HepG2 (cell line): ENCODE data around the gene HOMEZ. TPM values are rescaled to one million over a fixed set of nuclear protein-coding genes. Genes with fewer than 3 reads are reported as not detected.

ENCODE experiments used
- CEBPG ChIP-seq: IDR thresholded peaks from 2 replicates; pipeline ENCODE4 v1.6.1; 2016
- E2F1 ChIP-seq: sonication (generic); formaldehyde crosslinking; IDR thresholded peaks from 2 replicates; pipeline ENCODE4 v1.5.0; 2020; ENCODE audit warnings: missing genetic modification reagents
- ELF1 ChIP-seq: sonication (generic); formaldehyde crosslinking; IDR thresholded peaks from 2 replicates; pipeline ENCODE4 v1.4.0; 2020; ENCODE audit warnings: missing genetic modification reagents
- FOXA3 ChIP-seq: IDR thresholded peaks from 2 replicates; pipeline ENCODE4 v1.6.1; 2016; ENCODE audit warnings: missing genetic modification reagents, missing compliant biosample characterization
- FOXK1 ChIP-seq: sonication (generic); formaldehyde crosslinking; IDR thresholded peaks from 2 replicates; pipeline ENCODE4 v1.4.0; 2020; ENCODE audit warnings: low read depth, missing genetic modification reagents, borderline replicate concordance
- HCFC1 ChIP-seq: fragments of 150-350 bp; IDR thresholded peaks from 2 replicates; pipeline ENCODE4 v1.6.1; 2014; ENCODE audit warnings: low read depth, low read length
- MNT ChIP-seq: fragments of 450-650 bp; IDR thresholded peaks from 2 replicates; pipeline ENCODE4 v1.6.1; 2016
- NBN ChIP-seq: fragments of 450-650 bp; conservative IDR thresholded peaks from 2 replicates; pipeline ENCODE4 v1.6.1; 2017
- ONECUT2 ChIP-seq: sonication (generic); formaldehyde crosslinking; IDR thresholded peaks from 2 replicates; pipeline ENCODE4 v1.4.0; 2020; ENCODE audit warnings: missing genetic modification reagents
- PHF20 ChIP-seq: sonication (generic); formaldehyde crosslinking; IDR thresholded peaks from 2 replicates; pipeline ENCODE4 v1.5.0; 2020; ENCODE audit warnings: mild to moderate bottlenecking, missing genetic modification reagents
- PHF21A ChIP-seq: sonication (generic); formaldehyde crosslinking; IDR thresholded peaks from 2 replicates; pipeline ENCODE4 v1.5.0; 2020; ENCODE audit warnings: mild to moderate bottlenecking, missing genetic modification reagents
- POGK ChIP-seq: sonication (generic); formaldehyde crosslinking; conservative IDR thresholded peaks from 2 replicates; pipeline ENCODE4 v1.8.0; 2022; ENCODE audit warnings: mild to moderate bottlenecking, moderate library complexity, missing genetic modification reagents
- SKIL ChIP-seq: sonication (generic); formaldehyde crosslinking; IDR thresholded peaks from 2 replicates; pipeline ENCODE4 v1.8.0; 2022; ENCODE audit warnings: missing genetic modification reagents, mild to moderate bottlenecking, moderate library complexity, borderline replicate concordance
- SRSF4 ChIP-seq: fragments of 200-400 bp; formaldehyde crosslinking; IDR thresholded peaks from one replicate; pipeline ENCODE4 v1.6.1; 2018; ENCODE audit warnings: mild to moderate bottlenecking, low read depth, low read length, moderate library complexity; ENCODE audit not compliant: poor library complexity, severe bottlenecking
- STAT6 ChIP-seq: sonication (generic); formaldehyde crosslinking; IDR thresholded peaks from 2 replicates; pipeline ENCODE4 v1.4.0; 2020; ENCODE audit warnings: missing genetic modification reagents, mild to moderate bottlenecking, borderline replicate concordance
- ZEB1 ChIP-seq: IDR thresholded peaks from 2 replicates; pipeline ENCODE4 v1.6.1; 2012; ENCODE audit warnings: mild to moderate bottlenecking, low read depth, inconsistent platforms; ENCODE audit not compliant: insufficient replicate concordance
- ZNF556 ChIP-seq: sonication (generic); formaldehyde crosslinking; IDR thresholded peaks from 2 replicates; pipeline ENCODE4 v1.4.0; 2020; ENCODE audit warnings: mild to moderate bottlenecking, missing genetic modification reagents, borderline replicate concordance
- ZNF589 ChIP-seq: sonication (generic); formaldehyde crosslinking; conservative IDR thresholded peaks from 2 replicates; pipeline ENCODE4 v1.8.0; 2022; ENCODE audit warnings: mild to moderate bottlenecking, moderate library complexity, missing genetic modification reagents
- ZNF773 ChIP-seq: sonication (generic); formaldehyde crosslinking; IDR thresholded peaks from 2 replicates; pipeline ENCODE4 v1.4.0; 2020; ENCODE audit warnings: missing genetic modification reagents, borderline replicate concordance
- ZSCAN29 ChIP-seq: sonication (generic); formaldehyde crosslinking; conservative IDR thresholded peaks from 2 replicates; pipeline ENCODE4 v1.4.0; 2020; ENCODE audit warnings: mild to moderate bottlenecking, missing genetic modification reagents
- polyA plus RNA-seq, 8 experiments: library from polyadenylated mRNA; depleted of rRNA in 3 of 8; stranded (reverse) in 7 of 8; unstranded in 1 of 8; fragments of >200 nt; fragmentation: Illumina TruSeq in 4 of 8; extraction: Trizol in 4 of 8; gene quantifications; 2 replicates each; pipeline versions ENCODE4 v1.2.1 to v1.2.3, GENCODE V29; 2011 to 2016; ENCODE audit warnings: low read depth in 4 of 8, missing spikeins in 1 of 8, mixed read lengths in 1 of 8; ENCODE audit not compliant: insufficient read depth in 1 of 8
- total RNA-seq, 5 experiments: library from RNA; depleted of rRNA; stranded (reverse); fragments of >200 nt; fragmentation: Illumina TruSeq; extraction: Trizol; gene quantifications; 2 replicates each; pipeline ENCODE4 v1.2.3, GENCODE V29; 2016; ENCODE audit warnings: low read depth in 1 of 5

HOMEZ gene
- total and polyA plus RNA-seq, 2 of the 13 experiments (the other 11 are each of a cell fraction or from before 2014, with no cell fraction given) = 14.5 to 31.8 TPM

GRCh38 chr14:23286020-23286901 is at the start of gene HOMEZ (continued):
- peak; percentile 70 for TF ChIP-seq ZEB1
- TF ChIP-seq SRSF4 = no peak
- peak; percentile 85 for TF ChIP-seq PHF20 (CRISPR knock-in tag)
- no peak; the same call in 1 of the 2 replicates for TF ChIP-seq STAT6 (CRISPR knock-in tag)
- peak; percentile 74; the same call in 1 of the 2 replicates for TF ChIP-seq FOXK1 (CRISPR knock-in tag)
- TF ChIP-seq ZSCAN29 = peak; percentile 96
- TF ChIP-seq ONECUT2 (CRISPR knock-in tag) = no peak; the same call in 1 of the 2 replicates
- 0 out of 2 replicates have a peak, but pooled peaks have one; percentile 61 for TF ChIP-seq ZNF773 (CRISPR knock-in tag)
- TF ChIP-seq CEBPG (CRISPR knock-in tag) = no peak
- TF ChIP-seq MNT = peak; percentile 52; the same call in 1 of the 2 replicates
- TF ChIP-seq E2F1 = peak; percentile 92
- TF ChIP-seq ZNF556 = peak; percentile 96
- TF ChIP-seq POGK = peak; percentile 93
- peak; percentile 45; the same call in 1 of the 2 replicates for TF ChIP-seq ELF1
- TF ChIP-seq ZNF589 = no peak
- no peak for TF ChIP-seq SKIL (CRISPR knock-in tag)
- no peak for TF ChIP-seq NBN
- peak; percentile 99 for TF ChIP-seq PHF21A (CRISPR knock-in tag)
- no peak for TF ChIP-seq HCFC1
- peak; percentile 51 for TF ChIP-seq FOXA3
